SIG-M5 (cell line): ENCODE data around the gene ZNF396.

Experiments used
- DNase-seq: peaks from one replicate; lab custom pipeline; 2025; lab: John Stamatoyannopoulos, UW

Gene ZNF396

DNA sequence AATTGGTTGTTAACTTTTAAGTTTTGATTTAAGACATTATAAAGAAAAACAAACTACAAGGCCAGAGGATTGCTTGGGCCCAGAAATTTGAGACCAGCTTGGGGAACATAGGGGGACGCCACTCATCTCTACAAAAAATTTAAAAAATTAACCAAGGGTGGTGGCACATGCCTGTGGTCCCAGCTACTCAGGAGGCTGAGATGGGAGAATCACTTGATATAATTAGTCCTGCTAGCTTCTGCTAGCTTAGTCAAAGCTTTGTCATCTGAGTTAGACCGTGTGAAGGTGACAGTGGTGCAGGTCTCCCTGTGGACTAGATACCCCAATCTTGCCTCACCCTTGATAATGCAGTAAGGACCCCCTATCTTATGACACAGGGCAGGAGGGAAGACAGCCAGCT lies 6.0 kb upstream of the ZNF396 start:
- DNase-seq, result no peak

- no peak for DNase-seq
Observed at GRCh38 chr18:35379421-35379820, 2.3 kb upstream of the ZNF396 start.

- no peak for DNase-seq
Observed at GRCh38 chr18:35378574-35378896, 1.4 kb upstream of the ZNF396 start.

DNA sequence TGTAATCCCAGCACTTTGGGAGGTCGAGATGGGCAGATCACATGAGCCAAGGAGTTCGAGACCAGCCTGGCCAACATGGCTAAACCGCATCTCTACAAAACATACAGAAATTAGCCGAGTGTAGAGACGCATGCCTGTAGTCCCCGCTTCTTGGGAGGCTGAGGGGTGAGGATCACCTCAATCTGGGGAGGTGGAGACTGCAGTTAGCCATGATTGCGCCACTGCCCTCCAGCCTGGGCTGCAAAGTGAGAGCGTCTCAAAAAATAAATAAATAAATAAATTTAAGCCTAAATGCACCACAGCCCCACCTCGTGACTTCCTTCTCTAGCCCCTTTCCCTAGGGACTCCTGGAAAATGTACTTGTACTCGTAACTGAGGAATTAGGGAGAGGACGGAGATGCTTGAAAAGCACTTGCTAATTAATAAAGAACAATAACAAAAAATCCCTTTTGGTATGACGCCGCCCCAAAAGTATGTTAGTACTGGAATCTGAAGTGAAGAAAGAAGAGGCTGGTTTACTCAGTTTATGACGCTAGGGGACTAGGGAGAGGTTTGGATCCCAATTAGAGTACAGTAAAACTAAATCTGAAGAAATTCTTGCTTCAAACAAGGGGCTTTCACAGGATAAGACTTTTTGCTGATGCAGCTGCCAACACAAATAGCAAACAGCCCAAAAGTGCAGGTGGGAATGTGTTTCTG lies 887 bp upstream of the ZNF396 start:
- no peak for DNase-seq

GRCh38 chr18:35376393-35376741 lies 770 bp downstream of the ZNF396 start:
- no peak for DNase-seq

GRCh38 chr18:35374708-35375107 lies 2.4 kb downstream of the ZNF396 start:
- no peak for DNase-seq

GRCh38 chr18:35371412-35372195 lies 5.5 kb downstream of the ZNF396 start:
- DNase-seq, result no peak

GRCh38 chr18:35369126-35369525 lies 8.0 kb downstream of the ZNF396 start:
- no peak for DNase-seq

DNA sequence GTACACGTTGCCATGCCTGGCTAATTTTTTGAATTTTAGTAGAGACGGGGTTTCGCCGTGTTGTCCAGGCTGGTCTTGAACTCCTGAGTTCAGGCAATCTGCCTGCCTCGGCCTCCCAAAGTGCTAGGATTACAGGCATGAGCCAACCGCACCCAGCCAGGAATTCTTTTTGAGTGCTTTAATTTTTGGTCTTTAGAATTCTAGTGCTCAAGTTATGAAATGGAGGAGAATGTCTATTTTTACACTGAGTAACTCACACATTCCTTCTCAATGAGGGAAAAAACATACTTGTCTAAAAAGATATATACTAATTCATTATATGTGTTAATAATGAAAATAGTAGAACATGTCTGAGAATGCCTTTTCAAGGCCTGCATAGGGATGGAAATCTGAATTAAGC lies 8.5 kb downstream of the ZNF396 start:
- no peak for DNase-seq

- no peak for DNase-seq
Observed at GRCh38 chr18:35362531-35362930, 14.6 kb downstream of the ZNF396 start.

DNA sequence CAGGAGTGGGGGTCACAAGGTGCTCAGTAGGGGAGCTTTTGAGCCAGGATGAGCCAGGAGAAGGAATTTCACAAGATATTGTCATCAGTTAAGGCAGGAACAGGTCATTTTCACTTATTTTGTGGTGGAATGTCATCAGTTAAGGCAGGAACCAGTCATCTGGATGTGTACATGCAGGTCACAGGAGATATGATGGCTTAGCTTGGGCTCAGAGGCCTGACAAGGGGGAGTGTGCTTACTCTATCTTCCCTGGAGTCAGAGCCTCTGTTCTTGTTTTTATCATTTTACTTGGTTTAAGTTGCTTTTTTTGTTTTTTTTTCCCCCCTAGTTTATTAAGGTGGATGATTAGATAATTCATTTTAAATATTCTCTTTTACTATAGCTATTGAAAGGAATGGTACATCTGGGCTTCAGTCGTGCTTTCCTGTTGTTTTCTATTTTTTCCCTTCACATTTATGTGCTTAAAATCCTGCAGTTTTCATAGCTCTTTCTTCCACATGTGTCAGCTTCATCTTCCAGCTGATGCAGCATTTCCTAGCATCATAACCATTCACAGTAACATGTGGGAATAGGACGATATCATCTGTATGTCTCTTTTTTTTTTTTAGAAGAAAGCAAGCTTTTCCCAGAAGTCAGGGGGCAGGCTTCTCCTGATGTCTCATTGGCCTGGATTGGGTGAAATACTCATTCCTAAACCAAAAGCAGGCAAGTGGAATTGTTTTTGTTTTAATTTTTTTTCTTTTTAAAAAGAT lies 15.4 kb downstream of the ZNF396 start:
- no peak for DNase-seq

GRCh38 chr18:35355140-35355618 lies 22.0 kb downstream of the ZNF396 start:
- DNase-seq, result peak; percentile 7

GRCh38 chr18:35352778-35353177 lies 24.4 kb downstream of the ZNF396 start:
- no peak for DNase-seq

GRCh38 chr18:35352283-35352682 lies 24.9 kb downstream of the ZNF396 start:
- no peak for DNase-seq

- no peak for DNase-seq
Observed at GRCh38 chr18:35348001-35348400, 29.1 kb downstream of the ZNF396 start.

GRCh38 chr18:35345950-35346349 lies 31.2 kb downstream of the ZNF396 start:
- DNase-seq, result no peak

- DNase-seq, result no peak
Observed at GRCh38 chr18:35345460-35345921, 31.6 kb downstream of the ZNF396 start.

GRCh38 chr18:35344736-35345459 lies 32.2 kb downstream of the ZNF396 start:
- DNase-seq, result no peak

DNA sequence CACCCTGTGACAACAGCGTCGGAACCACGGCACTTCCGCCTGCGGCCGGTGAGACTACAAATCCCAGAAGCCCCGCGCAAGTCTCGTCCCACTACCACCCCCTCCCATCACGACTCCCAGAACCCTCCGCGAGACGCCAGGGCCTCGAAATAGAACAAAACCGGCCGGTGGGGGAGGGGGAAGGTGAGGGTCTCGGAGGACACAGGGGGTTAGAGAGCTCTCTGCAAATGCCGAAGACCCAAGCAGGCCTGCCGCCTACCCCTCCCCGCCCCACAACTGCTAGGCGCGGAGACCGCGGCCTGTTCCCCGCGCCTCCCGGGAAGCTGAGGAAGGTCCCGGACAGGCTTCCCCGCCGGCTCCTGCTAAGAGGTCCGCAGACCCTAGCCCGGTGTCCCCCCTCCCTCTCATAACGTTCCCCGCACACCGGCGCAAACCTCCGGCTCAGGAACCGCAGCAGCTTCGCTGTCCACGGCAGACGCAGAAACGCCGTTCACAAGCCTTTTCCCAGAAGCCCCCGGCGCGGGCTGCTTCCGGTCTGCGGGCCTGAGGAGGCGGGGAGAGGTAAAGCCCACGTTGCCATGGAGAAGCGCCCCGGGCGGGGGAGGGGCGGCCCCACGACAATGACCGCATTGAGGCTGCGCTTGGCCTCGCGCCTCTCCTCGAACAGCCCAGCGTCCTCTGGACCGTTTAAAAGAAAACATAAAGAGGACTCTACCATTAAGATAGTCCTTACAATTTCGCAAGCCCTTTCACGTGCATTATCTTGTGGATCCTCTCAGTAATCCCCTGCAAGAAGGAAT lies 33.0 kb downstream of the ZNF396 start, which contains the start of gene ZNF24:
Gene ZNF24 (minus strand): TSS at position 485 of the 800 bp plus-strand sequence. CDS start 3,770 bp downstream, outside the sequence.
- peak; percentile 63 for DNase-seq

DNA sequence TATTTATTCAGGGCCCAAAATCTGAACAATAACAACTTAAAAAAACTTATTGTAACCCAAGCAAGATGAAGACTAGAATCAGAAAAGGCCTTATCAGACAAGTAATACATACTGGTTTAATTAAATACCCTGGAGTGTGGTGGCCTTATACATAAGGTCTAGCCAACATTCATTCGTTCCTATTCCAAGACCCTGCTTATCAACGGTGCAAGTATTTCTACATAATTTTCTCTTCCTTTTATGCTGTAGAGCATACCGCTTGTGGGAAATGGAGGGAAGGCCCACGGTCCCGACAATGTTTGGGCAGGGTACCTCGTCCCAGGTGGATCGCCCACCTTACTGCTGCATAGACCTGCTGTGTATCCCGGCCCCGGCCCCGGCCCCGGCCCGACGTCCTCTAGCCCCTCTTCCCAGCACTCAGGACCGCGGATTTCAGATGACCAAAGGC lies 33.6 kb downstream of the ZNF396 start:
- no peak for DNase-seq

- no peak for DNase-seq
Observed at GRCh38 chr18:35337286-35337685, 39.9 kb downstream of the ZNF396 start.
